Stomach (tissue), 9 donors: ENCODE data around the gene SAMD5. TPM values are rescaled to one million over a fixed set of nuclear protein-coding genes. Genes with fewer than 3 reads are reported as not detected.
A peak's percentile ranks its signal among the peaks of the same experiment; 100 is the strongest.

Experiments used
- DNase-seq, 2 donors: peaks; one replicate each; pipeline versions ENCODE4 v3.0.0 to v3.0.0-alpha.2; 2013 to 2019
- H3K27ac ChIP-seq, 5 donors: fragments of 200-600 bp in 4 of 5; sonication (generic) in 4 of 5; one replicate each; pipeline ENCODE4 v1.5.1; 2013 to 2019; ENCODE audit warnings: mild to moderate bottlenecking in 1 of 5, moderate library complexity in 1 of 5
- H3K27me3 ChIP-seq, 3 donors: fragments of 200-600 bp; sonication (generic); one replicate each; pipeline ENCODE4 v1.5.1; 2017 to 2019; ENCODE audit warnings: mixed run types in 1 of 3
- H3K36me3 ChIP-seq, 4 donors: fragments of 200-600 bp; sonication (generic); 1 replicate in 3 of 4; 2 replicates in 1 of 4; pipeline ENCODE4 v1.5.1; 2016 to 2019
- H3K4me1 ChIP-seq, 4 donors: fragments of 200-600 bp; sonication (generic); one replicate each; pipeline ENCODE4 v1.5.1; 2016 to 2019
- H3K4me3 ChIP-seq, 4 donors: fragments of 200-600 bp; sonication (generic) in 3 of 4; one replicate each; pipeline ENCODE4 v1.5.1; 2016 to 2019; ENCODE audit warnings: mild to moderate bottlenecking in 1 of 4
- H3K9me3 ChIP-seq, 4 donors: fragments of 200-600 bp; sonication (generic); one replicate each; pipeline ENCODE4 v1.5.1; 2016 to 2019
- CTCF ChIP-seq, 7 experiments: fragments of 450-650 bp in 4 of 7; fragments of 200-600 bp in 3 of 7; sonication (generic) in 3 of 7; IDR thresholded peaks; one replicate each; pipeline ENCODE4 v1.5.1; 2016 to 2019; ENCODE audit warnings: antibody characterized with exemption in 7 of 7, control low read depth in 2 of 7, mild to moderate bottlenecking in 1 of 7
- EP300 ChIP-seq: sonication (generic); formaldehyde crosslinking; IDR thresholded peaks from one replicate; pipeline ENCODE4 v1.6.1; 2017; ENCODE audit warnings: antibody characterized with exemption
- POLR2A ChIP-seq, 4 donors: fragments of 450-650 bp; IDR thresholded peaks; one replicate each; pipeline ENCODE4 v1.6.1; 2016; ENCODE audit warnings: antibody characterized with exemption in 4 of 4, control low read depth in 2 of 4, mild to moderate bottlenecking in 1 of 4, moderate library complexity in 1 of 4
- POLR2AphosphoS5 ChIP-seq, 3 donors: sonication (generic); formaldehyde crosslinking; IDR thresholded peaks; one replicate each; pipeline ENCODE4 v1.6.1; 2016; ENCODE audit warnings: antibody characterized with exemption in 3 of 3
- whole genome bisulfite sequencing, 5 donors: extraction: QIAGEN DNeasy Blood & Tissue Kit in 3 of 5; methylation state at CpG; one replicate each; pipeline versions ENCODE4 v1.1.5 to v1.1.7; 2013 to 2018; 5-methylcytosine and 5-hydroxymethylcytosine counted together
- intact Hi-C: fragments of 100-400 bp; cut with DNase I; formaldehyde crosslinking; loops from one replicate; pipeline ENCODE4 v1.15.1; 2023; ENCODE audit warnings: low total_unique reads
- polyA plus RNA-seq, 3 donors: library from polyadenylated mRNA; stranded (reverse); fragments of 200-250 nt; gene quantifications; one replicate each; pipeline ENCODE4 v1.2.3, GENCODE V29; 2013
- total RNA-seq, 5 donors: library from RNA; depleted of rRNA; stranded (reverse); fragments of >200 nt; gene quantifications; one replicate each; pipeline versions ENCODE4 v1.1.0 to v1.2.3, GENCODE V29; 2014 to 2016
- donor health status: healthy with polysubstance abuse.
- donor health status: Bipolar disorder and iron deficiency.
- donor health status: healthy.

The SAMD5 gene
- total and polyA plus RNA-seq, 8 donors: under 0.01 to 19.1 (median 4.0) TPM

- Histone ChIP-seq H3K9me3 (no peaks in the 10 kb centered on the region), H3K36me3 (no peaks in the 10 kb centered on the region), H3K27ac (peak overlapping the region in 1 of 5 donors; percentile 49), H3K4me1 (peaks cover 11 to 16% (median 13%) of the 10 kb centered on the region in 4 donors), H3K27me3 (no peaks in the 10 kb centered on the region), H3K4me3 (no peak overlapping the region)
- WGBS, 5 donors: 11 to 36% (median 20%) methylated on average over 13 of the region's 13 CpGs
- TF ChIP-seq POLR2A (IDR thresholded peaks at IDR 0.05) (no peak), CTCF (IDR thresholded peaks at IDR 0.05) (no peak), POLR2AphosphoS5 (IDR thresholded peaks at IDR 0.05) (no peak), EP300 (no peak)
- DNase-seq: no peak
- intact Hi-C loops: no loop called here
Measured at GRCh38 chr6:147530132-147531060, 21.9 kb downstream of the SAMD5 start.

GRCh38 chr6:147531321-147531720, 22.8 kb downstream of the SAMD5 start:
- H3K4me1 ChIP-seq: peaks cover 11 to 16% (median 13%) of the 10 kb centered on the region in 4 donors
- 84 to 96% (median 92%) methylated on average over 2 of the region's 2 CpGs for WGBS, 5 donors
- H3K9me3 ChIP-seq: no peaks in the 10 kb centered on the region
- H3K4me3 ChIP-seq: no peak overlapping the region
- TF ChIP-seq POLR2A (IDR thresholded peaks at IDR 0.05) (no peak), CTCF (IDR thresholded peaks at IDR 0.05) (no peak), POLR2AphosphoS5 (IDR thresholded peaks at IDR 0.05) (no peak), EP300 (no peak)
- no peak overlapping the region for H3K27ac ChIP-seq
- no peaks in the 10 kb centered on the region for H3K36me3 ChIP-seq
- DNase-seq: no peak
- H3K27me3 ChIP-seq: no peaks in the 10 kb centered on the region
- intact Hi-C loops: no loop called here

- H3K9me3 ChIP-seq: no peaks in the 10 kb centered on the region
- no peaks in the 10 kb centered on the region for H3K36me3 ChIP-seq
- no peak overlapping the region for H3K4me3 ChIP-seq
- intact Hi-C loops: no loop called here
- no peak overlapping the region for H3K27ac ChIP-seq
- no peak for TF ChIP-seq POLR2AphosphoS5 (IDR thresholded peaks at IDR 0.05)
- TF ChIP-seq CTCF (IDR thresholded peaks at IDR 0.05): no peak
- no peak for TF ChIP-seq EP300
- TF ChIP-seq POLR2A (IDR thresholded peaks at IDR 0.05): no peak
- H3K27me3 ChIP-seq: no peaks in the 10 kb centered on the region
- DNase-seq: no peak
- peaks cover 11 to 16% (median 13%) of the 10 kb centered on the region in 4 donors for H3K4me1 ChIP-seq
- 86 to 94% (median 93%) methylated on average over 13 of the region's 13 CpGs for WGBS, 5 donors
Measured at GRCh38 chr6:147534116-147534860, 25.8 kb downstream of the SAMD5 start.

- intact Hi-C loops: no loop called here
- 80 to 90% (median 85%) methylated on average over 6 of the region's 6 CpGs for WGBS, 5 donors
Measured at GRCh38 chr6:147538821-147539220, 30.3 kb downstream of the SAMD5 start.

More at GRCh38 chr6:147538821-147539220, 30.3 kb downstream of the SAMD5 start:
- H3K4me3 ChIP-seq: no peak overlapping the region
- H3K27me3 ChIP-seq: no peaks in the 10 kb centered on the region
- H3K4me1 ChIP-seq: no peaks in the 10 kb centered on the region
- peaks cover 0 to 14% (median 8%) of the 10 kb centered on the region in 4 donors for H3K9me3 ChIP-seq
- no peak overlapping the region for H3K27ac ChIP-seq
- DNase-seq: no peak
- no peaks in the 10 kb centered on the region for H3K36me3 ChIP-seq
- TF ChIP-seq EP300 (no peak), POLR2AphosphoS5 (IDR thresholded peaks at IDR 0.05) (no peak), POLR2A (IDR thresholded peaks at IDR 0.05) (no peak), CTCF (IDR thresholded peaks at IDR 0.05) (no peak)
